Glutamatergic neuron (in vitro differentiated cells): ENCODE measurements around the gene RASGRP2. TPM values are rescaled to one million over a fixed set of nuclear protein-coding genes. Genes with fewer than 3 reads are reported as not detected.
A peak's percentile ranks its signal among the peaks of the same experiment; 100 is the strongest.

Experiments
- DNase-seq: peaks from one replicate; pipeline ENCODE4 v3.0.0; 2022
- H3K27ac Mint-ChIP-seq: one replicate; pipeline ENCODE4 v1.8.0; 2020; ENCODE audit warnings: mild to moderate bottlenecking, mixed read lengths, inconsistent platforms; ENCODE audit not compliant: unreplicated experiment
- H3K27me3 Mint-ChIP-seq: one replicate; pipeline ENCODE4 v1.8.0; 2020; ENCODE audit warnings: mild to moderate bottlenecking, moderate library complexity, mixed read lengths, inconsistent platforms; ENCODE audit not compliant: unreplicated experiment
- H3K36me3 Mint-ChIP-seq: one replicate; pipeline ENCODE4 v1.8.0; 2020; ENCODE audit warnings: mild to moderate bottlenecking, mixed read lengths, inconsistent platforms; ENCODE audit not compliant: unreplicated experiment
- H3K4me1 Mint-ChIP-seq: one replicate; pipeline ENCODE4 v1.8.0; 2020; ENCODE audit warnings: mild to moderate bottlenecking, low read depth, mixed read lengths, inconsistent platforms; ENCODE audit not compliant: unreplicated experiment
- H3K4me3 Mint-ChIP-seq: one replicate; pipeline ENCODE4 v1.8.0; 2020; ENCODE audit warnings: mild to moderate bottlenecking, mixed read lengths, inconsistent platforms; ENCODE audit not compliant: unreplicated experiment
- H3K9me3 Mint-ChIP-seq: one replicate; pipeline ENCODE4 v1.8.0; 2020; ENCODE audit warnings: mild to moderate bottlenecking, moderate library complexity, mixed read lengths, inconsistent platforms; ENCODE audit not compliant: unreplicated experiment
- total RNA-seq: library from RNA; stranded (reverse); fragmentation: NEBNext Ultra II Directional; extraction: Animal tissue kit (Norgen Biotek cat#: 25700); gene quantifications from one replicate; pipeline ENCODE4 v1.2.1, GENCODE V29; 2021; ENCODE audit not compliant: unreplicated experiment
- TF ChIP-seq, protein P1 (sequence below): fragments of 200-600 bp; sonication (generic); IDR thresholded peaks from one replicate; pipeline ENCODE4 v1.5.0; 2021; ENCODE audit not compliant: partially characterized antibody, unreplicated experiment

The RASGRP2 gene
- total RNA-seq, 1 donor from 2014 or later = 2.9 TPM

DNA sequence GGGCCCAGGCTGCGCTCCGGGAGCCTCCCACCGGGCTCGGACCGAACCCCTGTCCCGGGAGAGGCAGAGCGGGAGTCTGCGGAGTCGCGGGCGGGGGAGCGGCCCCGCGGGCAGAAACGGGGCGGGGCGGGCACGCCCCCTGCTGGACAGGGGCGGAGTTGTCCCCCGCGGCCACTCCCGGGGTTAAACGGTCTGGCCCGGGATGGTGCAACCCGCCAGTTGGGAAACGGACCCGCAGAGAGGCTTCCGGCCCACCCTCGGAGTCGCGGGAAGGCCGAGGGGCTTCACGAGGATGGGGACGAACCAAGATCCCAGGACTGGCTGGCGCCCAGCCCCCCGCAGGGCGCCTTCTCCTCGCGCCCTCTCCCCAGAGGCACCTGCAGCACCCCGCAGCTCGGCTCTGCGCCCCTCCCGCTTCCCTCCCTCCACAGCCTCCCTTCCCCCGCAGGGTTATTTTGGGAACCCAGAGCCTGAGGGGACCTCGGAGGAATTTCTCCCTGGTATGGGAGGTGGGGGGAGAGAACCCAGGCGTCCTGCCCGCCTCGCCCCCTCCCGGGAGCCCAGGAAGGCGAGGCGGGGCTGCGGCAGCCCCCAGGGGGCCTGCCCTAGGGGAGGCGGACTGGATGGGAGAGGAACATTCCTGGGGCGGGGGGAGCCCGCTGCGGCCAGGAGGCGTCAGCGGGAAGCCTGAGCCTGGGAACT lies 902 bp downstream of the RASGRP2 start:
- peaks cover 4% of the 10 kb centered on the region for H3K4me1 Mint-ChIP-seq
- peaks cover 5% of the 10 kb centered on the region for H3K9me3 Mint-ChIP-seq
- H3K36me3 Mint-ChIP-seq = no peaks in the 10 kb centered on the region
- no peak overlapping the region for H3K4me3 Mint-ChIP-seq
- DNase-seq = peak; percentile 78
- TF ChIP-seq, protein P1, sequence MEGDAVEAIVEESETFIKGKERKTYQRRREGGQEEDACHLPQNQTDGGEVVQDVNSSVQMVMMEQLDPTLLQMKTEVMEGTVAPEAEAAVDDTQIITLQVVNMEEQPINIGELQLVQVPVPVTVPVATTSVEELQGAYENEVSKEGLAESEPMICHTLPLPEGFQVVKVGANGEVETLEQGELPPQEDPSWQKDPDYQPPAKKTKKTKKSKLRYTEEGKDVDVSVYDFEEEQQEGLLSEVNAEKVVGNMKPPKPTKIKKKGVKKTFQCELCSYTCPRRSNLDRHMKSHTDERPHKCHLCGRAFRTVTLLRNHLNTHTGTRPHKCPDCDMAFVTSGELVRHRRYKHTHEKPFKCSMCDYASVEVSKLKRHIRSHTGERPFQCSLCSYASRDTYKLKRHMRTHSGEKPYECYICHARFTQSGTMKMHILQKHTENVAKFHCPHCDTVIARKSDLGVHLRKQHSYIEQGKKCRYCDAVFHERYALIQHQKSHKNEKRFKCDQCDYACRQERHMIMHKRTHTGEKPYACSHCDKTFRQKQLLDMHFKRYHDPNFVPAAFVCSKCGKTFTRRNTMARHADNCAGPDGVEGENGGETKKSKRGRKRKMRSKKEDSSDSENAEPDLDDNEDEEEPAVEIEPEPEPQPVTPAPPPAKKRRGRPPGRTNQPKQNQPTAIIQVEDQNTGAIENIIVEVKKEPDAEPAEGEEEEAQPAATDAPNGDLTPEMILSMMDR = peak; percentile 94
- peaks cover 27% of the 10 kb centered on the region for H3K27me3 Mint-ChIP-seq
- H3K27ac Mint-ChIP-seq = no peak overlapping the region

DNA sequence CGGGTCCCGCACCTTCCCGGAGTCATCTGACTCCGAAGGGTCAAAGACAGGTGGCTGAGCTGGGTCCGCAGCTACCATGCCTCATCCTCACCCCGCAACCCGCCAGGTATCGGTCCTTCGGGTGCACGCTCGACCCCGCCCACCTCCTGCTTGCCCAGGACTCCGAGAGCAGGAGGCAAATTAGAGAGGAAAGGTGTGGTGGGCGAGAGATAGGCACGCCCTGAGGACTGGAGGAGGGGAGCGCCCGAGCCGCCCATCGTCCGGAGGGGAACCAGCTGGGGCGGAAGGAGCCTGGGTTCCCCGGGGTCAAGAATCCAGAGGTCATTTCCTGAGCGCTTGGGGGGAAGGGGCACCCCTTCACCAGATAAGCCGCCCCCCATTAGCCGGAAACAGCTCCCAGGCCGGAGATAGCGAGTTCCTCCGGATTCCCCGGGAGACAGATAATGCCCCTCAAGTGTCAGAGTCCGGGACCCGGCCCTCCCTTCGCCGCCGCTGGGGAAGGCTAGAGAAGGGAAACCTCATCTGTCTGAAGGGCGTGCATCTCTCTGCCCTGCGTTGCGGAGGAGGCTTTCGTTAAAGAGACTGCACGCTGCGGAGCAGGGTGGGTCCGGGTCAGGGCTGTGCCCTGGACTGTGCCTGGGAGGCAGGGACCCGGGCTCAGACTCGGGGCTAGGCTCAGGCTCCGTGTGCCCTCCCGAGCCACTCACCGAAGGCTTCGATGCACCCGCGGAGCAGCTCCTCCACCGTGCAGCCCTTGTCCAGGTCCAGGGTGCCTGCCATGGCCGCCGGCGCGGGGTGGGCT lies 1.7 kb downstream of the RASGRP2 start:
- Mint-ChIP-seq H3K4me3 (no peak overlapping the region), H3K4me1 (peaks cover 4% of the 10 kb centered on the region), H3K36me3 (no peaks in the 10 kb centered on the region), H3K9me3 (peaks cover 5% of the 10 kb centered on the region), H3K27me3 (peaks cover 27% of the 10 kb centered on the region), H3K27ac (no peak overlapping the region)
- TF ChIP-seq, protein P1 = no peak
- DNase-seq = no peak

DNA sequence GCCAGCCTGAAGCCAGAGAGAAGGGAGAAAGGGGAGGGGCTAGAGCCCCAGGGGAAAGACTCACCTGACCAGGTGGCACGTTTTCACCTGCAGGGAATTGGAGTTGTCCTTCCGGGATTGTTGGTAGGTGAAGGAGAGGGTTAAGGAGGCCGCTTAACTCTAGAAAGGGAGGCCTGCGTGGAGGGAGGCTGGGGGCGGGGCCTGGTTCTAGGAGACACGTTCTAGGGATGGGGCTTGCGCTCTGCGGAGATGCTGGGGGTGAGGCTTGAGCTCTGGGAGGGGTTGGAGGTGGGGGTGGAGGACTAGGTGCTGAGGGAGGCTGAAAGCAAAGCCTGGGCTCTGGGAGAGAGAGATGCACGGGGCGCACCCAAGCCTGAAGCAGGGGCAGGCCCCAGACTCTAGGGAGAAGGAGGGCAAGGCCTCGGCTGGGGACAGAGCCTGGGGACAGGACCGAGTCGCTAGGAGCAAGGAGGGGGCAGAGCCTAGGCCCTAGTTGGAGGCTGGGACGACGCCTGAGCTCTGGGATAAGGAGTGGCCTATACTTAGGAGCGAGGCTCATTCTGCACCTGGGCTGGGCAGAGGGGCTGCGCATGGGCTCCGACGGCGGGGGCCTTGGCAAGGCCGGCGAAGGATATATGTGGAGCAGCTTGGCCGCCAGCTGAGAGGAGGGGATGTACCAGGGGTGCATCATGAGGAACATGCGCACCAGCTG lies 2.4 kb downstream of the RASGRP2 start:
- Mint-ChIP-seq H3K27ac (no peak overlapping the region), H3K9me3 (peaks cover 5% of the 10 kb centered on the region), H3K4me1 (peaks cover 4% of the 10 kb centered on the region), H3K36me3 (no peaks in the 10 kb centered on the region), H3K4me3 (no peak overlapping the region), H3K27me3 (peaks cover 29% of the 10 kb centered on the region)
- no peak for DNase-seq
- TF ChIP-seq, protein P1 = no peak

GRCh38 chr11:64739871-64740270 lies 4.1 kb downstream of the RASGRP2 start:
- Mint-ChIP-seq H3K9me3 (peaks cover 5% of the 10 kb centered on the region), H3K36me3 (peaks cover 6% of the 10 kb centered on the region), H3K27me3 (peaks cover 27% of the 10 kb centered on the region), H3K4me3 (no peak overlapping the region), H3K4me1 (peaks cover 4% of the 10 kb centered on the region), H3K27ac (no peak overlapping the region)
- no peak for DNase-seq
- TF ChIP-seq, protein P1 = no peak
